Adrenal gland (tissue), 5 donors: ENCODE results near the gene LRRC59.

ENCODE experiments used
- POLR2A ChIP-seq, 2 donors: fragments of 450-650 bp; IDR thresholded peaks; one replicate each; pipeline ENCODE4 v1.6.1; 2017; ENCODE audit warnings: antibody characterized with exemption in 2 of 2, mild to moderate bottlenecking in 2 of 2, moderate library complexity in 1 of 2
- TF ChIP-seq, protein P1 (sequence below), 6 experiments: fragments of 450-650 bp in 4 of 6; fragments of 200-600 bp in 2 of 6; sonication (generic) in 1 of 6; IDR thresholded peaks; 1 replicate in 5 of 6; 2 replicates in 1 of 6; pipeline versions ENCODE4 v1.5.1 to v1.8.0; 2016 to 2021; ENCODE audit warnings: antibody characterized with exemption in 6 of 6, mild to moderate bottlenecking in 2 of 6, moderate library complexity in 1 of 6
- donor health status: DM: no; HTN: no; CAD: no.

DNA sequence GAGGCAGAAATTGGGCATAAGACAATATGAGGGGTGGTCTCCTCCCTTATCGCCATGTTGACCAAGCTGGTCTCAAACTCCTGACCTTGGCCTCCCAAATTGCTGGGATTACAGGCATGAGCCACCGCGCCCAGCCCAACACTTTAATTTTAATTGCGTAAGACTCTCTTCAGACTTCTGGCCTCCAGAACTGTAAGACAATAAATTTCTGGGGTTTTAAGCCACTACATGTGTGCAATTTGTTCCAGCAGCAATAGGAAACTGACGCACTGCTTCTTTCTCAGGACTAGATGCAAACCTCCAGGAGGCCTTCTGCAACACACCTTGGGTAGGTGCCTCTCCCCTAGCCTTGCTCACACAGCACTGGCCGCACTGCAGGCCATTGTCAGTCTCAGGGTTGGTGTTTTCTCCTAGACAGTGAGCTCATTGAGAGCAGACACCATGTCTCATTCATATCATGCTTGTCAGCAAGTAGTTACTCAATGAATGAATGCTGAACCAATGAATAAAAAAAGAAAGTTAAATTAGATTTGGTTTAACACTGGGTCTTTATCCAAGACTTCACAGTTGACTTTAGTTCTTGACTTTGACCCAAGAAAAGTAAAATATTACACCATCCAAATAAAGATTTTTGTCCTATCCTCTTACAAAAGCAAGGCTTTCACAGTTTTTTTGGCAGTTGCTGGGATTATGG is 23.2 kb upstream of the LRRC59 start:
- TF ChIP-seq POLR2A (IDR thresholded peaks at IDR 0.05) = no peak
- TF ChIP-seq, protein P1, sequence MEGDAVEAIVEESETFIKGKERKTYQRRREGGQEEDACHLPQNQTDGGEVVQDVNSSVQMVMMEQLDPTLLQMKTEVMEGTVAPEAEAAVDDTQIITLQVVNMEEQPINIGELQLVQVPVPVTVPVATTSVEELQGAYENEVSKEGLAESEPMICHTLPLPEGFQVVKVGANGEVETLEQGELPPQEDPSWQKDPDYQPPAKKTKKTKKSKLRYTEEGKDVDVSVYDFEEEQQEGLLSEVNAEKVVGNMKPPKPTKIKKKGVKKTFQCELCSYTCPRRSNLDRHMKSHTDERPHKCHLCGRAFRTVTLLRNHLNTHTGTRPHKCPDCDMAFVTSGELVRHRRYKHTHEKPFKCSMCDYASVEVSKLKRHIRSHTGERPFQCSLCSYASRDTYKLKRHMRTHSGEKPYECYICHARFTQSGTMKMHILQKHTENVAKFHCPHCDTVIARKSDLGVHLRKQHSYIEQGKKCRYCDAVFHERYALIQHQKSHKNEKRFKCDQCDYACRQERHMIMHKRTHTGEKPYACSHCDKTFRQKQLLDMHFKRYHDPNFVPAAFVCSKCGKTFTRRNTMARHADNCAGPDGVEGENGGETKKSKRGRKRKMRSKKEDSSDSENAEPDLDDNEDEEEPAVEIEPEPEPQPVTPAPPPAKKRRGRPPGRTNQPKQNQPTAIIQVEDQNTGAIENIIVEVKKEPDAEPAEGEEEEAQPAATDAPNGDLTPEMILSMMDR (IDR thresholded peaks at IDR 0.05) = no peak
